DMS 273 (cell line): Measurements from ENCODE around the gene SYT13.

Source experiments
- DNase-seq: peaks from one replicate; lab custom pipeline; 2025; ENCODE audit not compliant: unreplicated experiment; lab: John Stamatoyannopoulos, UW

Gene SYT13

DNA sequence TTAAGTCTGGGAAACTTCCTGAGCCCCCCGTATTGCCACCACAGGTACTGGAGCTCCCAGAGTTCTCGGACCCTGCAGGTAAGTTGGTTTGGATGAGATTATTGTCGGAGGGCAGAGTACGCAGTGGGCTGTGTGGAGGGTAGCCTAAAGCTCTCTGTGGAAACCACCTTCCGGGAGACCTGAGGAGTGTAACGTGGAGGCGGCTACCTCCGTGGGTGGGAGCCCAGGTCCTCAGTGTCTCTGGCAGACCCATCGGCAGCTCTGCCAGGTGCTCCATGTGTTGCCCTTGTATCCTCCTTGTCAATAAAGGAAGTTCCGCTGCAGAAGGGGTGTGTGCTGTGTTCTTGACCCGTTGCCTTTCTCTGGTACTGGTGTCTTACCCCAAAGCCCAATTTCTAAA is 61.4 kb downstream of the SYT13 start:
- DNase-seq = no peak

DNA sequence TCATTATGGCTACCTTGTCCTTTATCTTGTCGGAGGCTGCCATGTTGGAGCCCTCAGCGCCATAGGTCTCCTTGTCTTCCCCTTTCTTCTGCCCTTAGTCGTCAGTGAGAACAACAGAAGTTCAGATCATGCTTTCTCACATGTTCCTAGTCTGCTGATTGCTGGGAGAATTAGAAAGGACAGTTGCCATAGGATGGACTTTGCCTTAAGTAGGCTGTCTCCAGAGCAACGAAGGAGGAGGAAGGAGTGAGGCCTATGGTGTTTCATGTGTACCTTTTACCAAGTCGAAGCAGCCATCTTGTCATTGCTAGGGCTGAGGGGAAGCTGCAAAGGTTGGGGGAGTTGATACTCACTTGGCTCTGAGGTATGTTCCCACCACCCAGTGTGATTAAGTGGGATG is 62.6 kb downstream of the SYT13 start:
- no peak for DNase-seq

DNA sequence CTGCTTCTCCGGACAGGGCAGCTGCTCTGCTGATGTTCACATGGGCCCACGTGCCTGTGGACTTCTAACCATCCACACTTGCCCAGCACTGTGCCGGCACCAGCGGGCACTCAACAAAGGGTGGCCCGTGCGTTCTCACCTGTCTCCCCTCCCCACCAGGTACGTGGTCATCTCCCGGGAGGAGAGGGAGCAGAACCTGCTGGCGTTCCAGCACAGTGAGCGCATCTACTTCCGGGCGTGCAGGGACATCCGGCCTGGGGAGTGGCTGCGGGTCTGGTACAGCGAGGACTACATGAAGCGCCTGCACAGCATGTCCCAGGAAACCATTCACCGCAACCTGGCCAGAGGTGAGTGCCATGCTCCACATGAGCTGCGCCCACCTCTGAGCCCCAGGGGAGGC is 66.7 kb downstream of the SYT13 start:
- DNase-seq = no peak

DNA sequence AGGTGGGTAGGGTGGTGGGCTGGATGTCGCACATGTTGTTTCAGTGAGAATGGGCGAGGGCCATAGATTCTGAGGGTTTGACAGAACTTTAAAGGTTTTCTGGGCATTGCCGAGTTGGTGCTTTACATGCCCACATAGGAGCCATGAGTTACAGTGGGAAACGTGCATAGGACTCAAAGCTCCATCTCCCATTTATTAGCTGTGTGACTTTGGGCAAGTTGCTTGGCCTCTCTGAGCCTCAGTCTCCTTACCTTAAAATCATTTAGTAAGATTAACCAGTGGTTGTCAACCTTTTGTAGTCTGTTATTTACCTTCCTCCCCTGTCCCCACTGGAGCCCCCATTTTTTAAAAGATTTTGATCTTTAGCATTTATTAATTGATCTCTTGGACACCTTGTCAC is 67.4 kb downstream of the SYT13 start:
- no peak for DNase-seq

DNA sequence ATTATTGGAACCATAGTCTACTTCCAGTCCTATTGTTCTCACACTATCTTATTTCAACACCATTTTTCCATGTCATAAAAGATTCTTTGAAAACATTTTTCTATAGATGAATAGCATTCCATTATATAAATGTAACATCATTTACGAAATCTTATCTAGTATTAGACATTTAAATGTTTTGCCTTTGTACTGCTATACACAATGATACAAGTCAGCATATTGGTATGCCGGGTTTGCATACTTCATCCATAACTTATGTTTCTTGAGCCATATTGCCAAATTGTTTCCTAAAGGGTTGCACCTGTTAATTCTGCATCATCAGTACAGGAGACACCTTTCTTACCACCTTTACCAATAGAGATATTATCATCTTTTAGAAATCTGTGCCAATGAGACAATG is 68.2 kb downstream of the SYT13 start:
- DNase-seq = no peak

DNA sequence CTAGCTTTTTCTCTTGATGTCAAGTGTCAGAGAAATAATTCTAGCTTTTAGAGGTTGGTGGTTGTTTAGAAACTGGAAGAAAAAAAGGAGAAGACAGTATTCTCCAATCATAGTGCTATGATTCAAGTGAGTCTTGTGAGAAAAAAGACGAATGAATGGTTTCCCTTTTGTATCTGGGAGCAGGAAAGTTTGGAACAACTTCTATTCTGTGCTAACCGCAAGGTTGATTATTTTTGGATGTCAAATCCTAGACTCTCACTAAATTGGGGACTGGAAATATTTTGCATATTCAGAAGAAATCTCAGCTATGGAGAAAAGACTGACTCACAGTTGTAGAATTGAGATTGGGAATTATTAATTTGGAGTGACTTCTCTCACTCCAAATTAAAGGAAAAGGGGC is 69.2 kb downstream of the SYT13 start:
- no peak for DNase-seq

DNA sequence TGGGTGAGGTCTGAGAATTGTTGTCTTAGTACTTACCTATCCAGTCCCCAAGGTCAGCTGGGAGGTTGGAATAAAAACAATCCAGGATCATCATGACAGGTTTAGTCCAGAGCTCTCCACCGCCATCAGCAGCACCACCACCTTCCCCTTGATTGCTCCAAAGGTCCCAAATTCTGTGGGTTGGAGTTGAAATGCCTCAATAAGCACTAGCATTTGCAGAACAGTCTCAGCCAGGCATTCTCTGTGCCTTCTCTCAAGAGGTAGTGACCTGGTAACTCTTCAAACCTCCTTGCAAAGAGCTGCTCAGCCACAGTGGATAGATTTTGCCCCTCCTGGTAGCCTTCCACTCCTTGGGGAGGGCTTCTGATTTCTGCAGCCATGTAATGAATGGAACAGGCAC is 70.1 kb downstream of the SYT13 start:
- DNase-seq = no peak

DNA sequence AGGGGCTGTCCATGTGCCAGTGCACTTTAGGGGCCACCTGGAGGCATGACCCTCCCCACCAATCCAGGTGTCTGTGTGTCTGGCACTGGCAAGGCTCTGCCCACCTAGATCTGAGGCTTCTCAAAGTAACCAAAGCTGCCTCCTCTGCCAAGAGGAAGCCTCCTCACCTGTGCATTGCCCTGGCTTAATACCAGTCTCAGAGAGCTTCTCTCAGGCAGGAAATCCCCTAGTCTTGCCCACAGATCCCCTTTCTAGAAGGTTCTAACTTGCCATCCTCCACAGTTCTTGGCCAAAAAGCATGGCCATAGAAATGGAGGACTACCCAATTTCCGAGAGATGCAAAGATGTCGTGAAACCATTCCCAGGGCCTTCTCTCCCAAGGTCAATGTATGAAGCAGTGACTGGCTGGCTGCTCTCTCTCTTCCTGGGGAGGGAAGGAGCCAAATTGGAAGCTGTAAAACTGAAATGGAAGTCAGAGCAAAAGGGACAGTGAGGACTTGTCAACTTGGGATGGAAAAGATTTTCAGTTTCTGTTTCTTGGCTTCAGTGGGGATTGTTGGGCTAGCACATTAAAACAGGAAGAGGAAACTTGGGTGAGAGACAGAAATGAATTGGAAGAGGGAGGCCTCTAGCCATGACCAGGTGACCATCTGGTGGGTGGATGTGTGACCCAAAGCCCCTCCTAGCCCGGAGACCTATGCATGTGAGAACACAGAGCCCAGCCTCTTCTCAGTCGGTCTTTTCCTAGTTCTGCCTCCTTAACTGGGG is 70.9 kb downstream of the SYT13 start:
- no peak for DNase-seq

DNA sequence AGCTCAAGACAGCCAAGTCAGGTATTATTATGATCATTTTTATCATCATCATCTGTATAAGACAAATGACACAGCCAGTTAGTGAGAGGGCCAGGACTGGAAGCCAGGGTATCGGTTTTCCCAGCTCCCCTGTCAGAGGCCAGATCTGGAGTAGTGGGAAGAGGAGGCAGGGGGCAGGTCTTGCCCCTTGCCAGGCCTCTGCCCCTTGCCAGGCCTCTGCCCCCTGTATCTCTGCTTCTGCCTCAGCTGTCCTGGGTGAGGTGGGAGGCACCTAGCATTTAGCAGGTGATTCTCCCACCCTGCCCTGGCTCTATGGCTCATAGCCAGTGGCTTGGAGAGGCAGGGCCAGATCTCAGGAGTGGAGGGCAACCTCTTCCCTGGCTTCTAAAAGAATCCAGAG is 72.4 kb downstream of the SYT13 start:
- no peak for DNase-seq

DNA sequence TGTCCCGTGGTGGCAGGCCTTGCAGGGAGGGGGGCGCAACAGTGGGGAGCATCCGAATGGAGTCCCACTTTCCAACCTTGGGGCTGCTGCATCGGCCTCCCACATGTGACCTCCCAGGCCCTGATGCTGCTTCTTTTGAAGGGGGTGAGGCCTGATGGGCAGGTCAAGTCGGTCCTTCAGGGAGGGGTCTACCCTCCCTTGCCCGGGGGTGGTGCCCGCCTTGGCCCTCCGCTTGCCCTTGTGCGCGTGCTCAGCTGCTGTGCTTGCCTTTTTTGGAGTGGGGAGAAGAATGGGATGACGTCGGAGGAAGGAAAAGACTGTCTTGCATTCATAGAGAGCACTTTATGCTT is 72.8 kb downstream of the SYT13 start:
- no peak for DNase-seq

DNA sequence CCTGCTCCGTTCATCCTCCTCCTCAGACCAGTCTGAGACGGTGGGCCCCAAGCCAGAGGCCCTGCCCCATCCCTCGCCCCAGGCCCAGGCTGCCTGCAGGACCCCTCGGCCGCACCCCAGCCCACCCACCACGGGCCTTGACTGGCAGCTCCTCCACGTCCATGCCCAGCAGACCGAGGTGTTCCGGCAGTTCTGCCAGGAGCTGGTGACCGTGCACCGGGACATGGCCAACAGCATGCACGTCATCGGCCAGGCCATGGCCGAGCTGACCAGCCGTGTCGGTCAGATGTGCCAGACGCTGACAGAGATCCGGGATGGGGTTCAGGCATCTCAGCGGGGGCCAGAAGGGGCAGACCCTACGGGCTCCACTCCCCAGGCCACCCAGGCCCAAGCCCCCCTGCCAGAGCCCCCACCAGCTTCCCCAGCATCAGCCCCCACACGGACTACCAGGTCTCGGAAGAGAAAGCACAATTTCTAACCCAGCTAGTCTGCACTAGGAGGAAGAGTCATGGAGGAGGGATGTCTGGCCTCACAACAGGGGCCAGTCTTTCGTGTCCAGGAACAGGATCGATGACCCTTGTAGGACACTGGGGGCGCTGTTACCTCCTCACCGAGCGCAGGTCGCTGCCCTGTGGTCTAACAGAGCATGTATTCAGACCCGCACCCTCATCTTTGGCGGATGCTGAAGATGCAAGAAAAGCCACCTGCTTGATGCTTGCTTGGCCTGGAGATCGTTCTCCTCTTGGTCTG is 73.4 kb downstream of the SYT13 start:
- DNase-seq = no peak

DNA sequence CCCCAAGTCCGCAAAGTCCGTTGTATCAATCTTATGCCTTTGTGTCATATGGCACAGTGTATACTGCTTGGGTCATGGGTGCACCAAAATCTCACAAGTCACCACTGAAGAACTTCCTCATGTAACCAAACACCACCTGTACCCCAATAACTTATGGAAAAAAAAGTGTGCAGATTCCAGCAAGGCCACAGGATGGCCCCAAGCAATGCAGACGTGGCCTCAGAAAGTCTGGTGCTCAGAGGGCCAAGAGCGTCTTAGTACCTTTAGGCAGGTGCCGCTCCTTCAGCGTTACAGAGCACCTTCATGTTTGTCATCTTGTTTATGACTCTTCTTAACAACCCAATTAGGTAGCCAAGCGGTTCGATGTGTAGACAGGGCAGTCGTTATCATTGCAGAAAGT is 74.4 kb downstream of the SYT13 start:
- DNase-seq = no peak

DNA sequence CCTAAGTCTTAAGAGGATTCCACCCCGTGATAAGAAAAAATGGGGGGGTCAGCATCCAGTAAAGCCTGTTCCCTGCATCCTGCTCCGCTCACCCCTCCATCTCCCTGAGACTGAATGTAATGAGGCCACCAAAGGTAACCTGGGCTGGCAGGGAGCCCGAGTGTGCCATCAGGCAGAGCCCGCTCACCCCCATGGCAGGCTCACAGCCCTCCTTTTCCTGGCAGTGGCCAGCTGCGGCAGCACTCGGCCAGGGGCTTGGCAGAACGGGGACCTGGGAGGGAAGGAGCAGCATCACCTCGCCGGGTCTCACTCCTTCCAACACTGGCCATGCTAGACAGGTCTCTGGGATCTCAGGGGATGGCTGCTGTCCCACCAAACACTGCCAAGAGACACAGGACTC is 75.3 kb downstream of the SYT13 start:
- DNase-seq = no peak

DNA sequence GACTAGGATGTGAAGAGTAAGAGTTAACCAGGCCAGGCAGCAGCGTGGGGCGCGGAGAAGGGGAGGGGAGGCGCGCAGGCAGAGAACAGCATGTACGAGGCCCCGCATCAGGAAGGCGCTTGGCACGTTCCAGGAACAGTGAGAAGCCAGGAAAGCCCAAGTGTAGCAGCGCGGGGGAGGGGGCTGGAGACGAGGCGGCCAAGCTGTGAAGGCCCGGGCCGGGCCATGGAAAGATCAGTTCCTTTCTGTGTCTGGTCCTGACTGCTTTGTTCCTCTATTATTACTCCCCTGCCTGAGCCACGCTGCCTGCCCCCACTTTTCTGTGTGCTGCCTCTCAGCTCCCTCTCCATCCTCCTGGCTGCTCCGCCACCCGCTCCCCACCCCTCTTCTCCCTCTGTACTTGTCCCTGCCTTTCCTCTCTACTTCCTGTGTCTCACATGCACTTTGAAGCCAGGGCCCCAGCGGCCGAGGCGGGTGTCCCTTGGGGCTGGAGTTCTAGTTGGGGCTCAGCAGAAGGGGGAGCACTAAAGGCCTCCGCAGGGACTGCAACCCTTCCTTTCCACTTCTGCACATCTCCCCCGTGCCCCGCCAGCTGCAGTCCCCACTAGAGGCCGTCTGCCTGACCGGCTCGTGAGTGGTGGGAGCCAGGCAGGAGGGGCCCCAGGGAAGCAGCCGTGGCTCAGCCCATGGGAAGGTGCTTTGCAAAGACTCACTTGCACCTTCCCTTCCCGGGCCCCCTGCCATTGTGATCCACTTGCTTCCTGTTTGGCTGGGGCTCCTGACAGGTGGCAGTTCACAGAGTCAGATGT is 76.0 kb downstream of the SYT13 start:
- DNase-seq = no peak

DNA sequence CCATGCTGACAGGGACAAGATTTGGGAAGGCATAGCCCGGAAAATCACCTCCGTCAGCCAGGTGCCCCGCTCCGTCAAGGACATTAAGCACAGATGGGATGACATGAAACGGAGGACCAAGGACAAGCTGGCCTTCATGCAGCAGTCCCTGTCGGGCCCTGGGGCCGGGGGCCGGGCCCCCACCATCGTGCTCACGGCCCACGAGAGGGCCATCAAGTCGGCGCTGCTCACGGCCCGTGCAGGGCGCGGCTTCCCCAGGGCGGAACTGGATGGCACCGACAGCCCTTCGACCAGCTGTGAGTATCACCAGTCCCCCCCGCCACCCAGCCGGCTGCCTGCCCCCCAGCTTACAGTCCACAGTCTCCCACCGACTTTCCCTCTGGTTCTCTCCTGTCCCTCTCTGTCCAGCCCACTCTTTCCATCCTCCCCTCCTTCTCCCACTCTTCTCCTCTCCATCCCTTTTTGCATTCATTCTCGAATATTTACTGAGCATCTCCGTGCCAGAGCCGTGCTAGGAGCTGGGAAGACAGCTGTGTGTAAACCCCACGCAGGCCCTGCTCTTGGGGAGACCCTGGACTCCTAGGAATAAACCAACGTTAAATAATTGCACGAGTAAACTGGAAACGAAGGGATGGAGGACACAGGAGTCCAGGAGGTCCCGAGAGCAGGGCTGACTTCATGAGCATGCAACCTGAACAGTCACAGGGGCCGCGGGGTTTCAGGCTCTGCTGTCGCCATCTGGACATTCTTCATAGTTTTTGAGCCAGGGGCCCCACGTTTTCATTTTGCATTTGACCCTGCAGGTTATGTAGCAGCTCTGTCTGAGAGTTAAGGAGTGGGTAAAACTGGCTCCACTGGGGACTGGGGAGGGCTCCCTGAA is 76.9 kb downstream of the SYT13 start:
- DNase-seq = no peak

DNA sequence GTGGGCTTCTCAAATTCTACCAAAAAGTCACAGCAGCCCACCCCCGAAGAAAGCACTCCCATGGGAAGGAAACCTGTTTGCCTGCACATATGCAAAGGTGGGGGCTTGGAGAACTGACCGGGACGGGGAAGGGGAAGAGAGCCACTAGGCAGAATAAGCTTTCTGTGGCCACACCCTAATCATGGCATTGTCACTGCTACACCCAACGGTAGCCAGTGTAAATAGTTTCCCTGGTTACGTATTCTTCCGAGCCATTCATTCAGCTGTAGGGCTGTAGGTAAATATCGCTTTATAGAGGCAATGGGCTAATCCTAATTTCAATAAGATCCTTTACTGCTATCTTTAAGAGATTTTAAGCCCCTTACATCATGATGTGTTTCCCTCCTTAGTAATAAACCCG is 78.0 kb downstream of the SYT13 start:
- no peak for DNase-seq

DNA sequence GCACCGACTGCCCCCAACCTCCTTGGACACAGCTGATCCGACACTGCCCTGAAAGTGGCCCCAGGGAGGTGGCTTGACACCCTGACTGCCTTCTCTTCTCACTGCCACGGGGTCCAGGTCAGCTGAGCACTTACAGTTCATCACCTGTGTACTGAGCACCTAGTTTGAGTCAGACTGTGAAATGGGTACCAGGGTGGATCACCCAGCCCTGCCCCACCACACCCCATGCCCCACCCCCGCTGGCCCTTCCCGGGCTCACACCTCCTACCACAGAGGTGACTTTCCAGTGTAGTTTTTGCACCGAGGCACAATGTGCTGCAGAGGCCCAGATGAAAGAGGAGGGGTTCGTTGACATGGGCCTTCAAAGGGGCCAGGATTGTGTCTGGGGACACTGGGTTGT is 80.2 kb downstream of the SYT13 start:
- DNase-seq = no peak

DNA sequence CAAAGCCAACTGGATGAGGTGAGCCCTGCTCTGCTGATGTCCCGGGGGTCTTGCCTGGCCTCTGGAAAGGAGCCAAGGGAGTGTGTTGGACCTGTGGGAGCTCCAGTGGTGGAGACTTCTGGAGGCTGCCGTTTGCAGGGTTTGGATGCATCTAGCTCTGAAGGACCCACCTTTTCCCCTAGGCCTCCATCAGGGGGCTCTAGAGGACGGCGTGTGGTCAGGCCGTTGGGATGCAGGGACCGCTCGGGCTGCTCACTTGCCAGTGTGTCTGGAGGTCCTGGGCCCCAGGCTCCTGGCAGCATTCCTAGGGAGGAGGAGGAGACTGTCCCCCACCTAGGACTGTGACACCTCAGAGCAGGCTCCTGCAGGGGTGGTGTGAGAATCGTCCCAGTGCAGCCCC is 81.4 kb downstream of the SYT13 start:
- no peak for DNase-seq

DNA sequence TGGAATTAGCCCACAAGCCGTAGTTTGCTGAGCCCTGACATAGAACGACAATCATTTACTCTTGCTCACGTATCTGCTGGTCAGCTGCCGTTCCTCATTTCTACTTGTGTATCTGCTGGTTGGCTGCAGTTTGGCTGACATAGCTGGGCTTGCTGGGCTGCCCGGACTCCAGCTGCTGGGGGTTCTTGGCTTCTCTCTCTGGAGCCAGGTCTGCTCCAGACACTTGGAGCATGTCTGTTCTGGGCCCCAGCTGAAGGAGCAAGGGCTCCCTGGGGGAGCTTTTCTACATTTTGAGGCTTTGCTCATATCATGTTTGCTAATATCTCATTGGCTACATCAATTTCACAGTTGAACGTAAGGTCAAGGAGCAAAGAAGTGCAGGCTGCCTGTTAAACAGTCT is 92.4 kb downstream of the SYT13 start:
- no peak for DNase-seq
